ENCODE measurements around the gene PRR3. TPM values are rescaled to one million over a fixed set of nuclear protein-coding genes. Genes with fewer than 3 reads are reported as not detected.
"Not testable (repeated sequence)": the region's sequence is repeated elsewhere in the genome, so short reads cannot be mapped to it uniquely, and the experiment has no call there.

PRR3 gene
- polyA plus RNA-seq, 3 donors from 2014 or later = 1.0 to 9.0 (median 3.6) TPM

GRCh38 chr6:30518505-30519145, 38.5 kb upstream of the PRR3 start:
- Mint-ChIP-seq H3K27me3 (ENCODE audit: low read depth in 3 of 3) (peaks cover 8 to 19% (median 10%) of the 10 kb centered on the region in 3 donors), H3K9me3 (peaks cover 0 to 16% (median 9%) of the 10 kb centered on the region in 6 donors), H3K27ac (peak overlapping the region; percentile 54 to 90 (median 82)), H3K4me1 (peaks cover 37 to 43% of the 10 kb centered on the region in 2 donors), H3K36me3 (peaks cover 0 to 24% (median 14%) of the 10 kb centered on the region in 3 donors), H3K4me3 (peak overlapping the region; percentile 12 to 61 (median 51))
- peak in 2 of 3 donors; percentile 29 to 41 for DNase-seq

GRCh38 chr6:30520522-30520921, 36.6 kb upstream of the PRR3 start:
- Mint-ChIP-seq H3K27me3 (ENCODE audit: low read depth in 3 of 3) (peaks cover 8 to 16% (median 8%) of the 10 kb centered on the region in 3 donors), H3K36me3 (peaks cover 0 to 21% (median 14%) of the 10 kb centered on the region in 3 donors), H3K27ac (no peak overlapping the region), H3K4me3 (no peak overlapping the region), H3K4me1 (peaks cover 27 to 29% of the 10 kb centered on the region in 2 donors), H3K9me3 (peaks cover 0 to 16% (median 9%) of the 10 kb centered on the region in 6 donors)
- no peak for DNase-seq

GRCh38 chr6:30521082-30521481, 36.0 kb upstream of the PRR3 start:
- not testable (repeated sequence) for H3K27ac Mint-ChIP-seq, DNase-seq, H3K4me3 Mint-ChIP-seq
- Mint-ChIP-seq H3K4me1 (peaks cover 21 to 24% of the 10 kb centered on the region in 2 donors), H3K36me3 (peaks cover 0 to 21% (median 14%) of the 10 kb centered on the region in 3 donors), H3K9me3 (peaks cover 0 to 16% (median 9%) of the 10 kb centered on the region in 6 donors), H3K27me3 (ENCODE audit: low read depth in 3 of 3) (peaks cover 5 to 11% (median 5%) of the 10 kb centered on the region in 3 donors)

- not testable (repeated sequence) for DNase-seq; H3K4me3 Mint-ChIP-seq; H3K27ac Mint-ChIP-seq; H3K27me3 Mint-ChIP-seq (ENCODE audit: low read depth in 3 of 3)
- peaks cover 0 to 21% (median 14%) of the 10 kb centered on the region in 3 donors for H3K36me3 Mint-ChIP-seq
- H3K4me1 Mint-ChIP-seq = peaks cover 13 to 18% of the 10 kb centered on the region in 2 donors
- peaks cover 0 to 16% (median 9%) of the 10 kb centered on the region in 6 donors for H3K9me3 Mint-ChIP-seq
Measured at GRCh38 chr6:30521952-30522351, 35.1 kb upstream of the PRR3 start.

- DNase-seq; H3K4me3 Mint-ChIP-seq; H3K27me3 Mint-ChIP-seq (ENCODE audit: low read depth in 3 of 3); H3K9me3 Mint-ChIP-seq; H3K36me3 Mint-ChIP-seq; H3K27ac Mint-ChIP-seq: not testable (repeated sequence)
- peaks cover 18 to 21% of the 10 kb centered on the region in 2 donors for H3K4me1 Mint-ChIP-seq
Measured at GRCh38 chr6:30526444-30526843, 30.7 kb upstream of the PRR3 start.

GRCh38 chr6:30529349-30529875, 27.7 kb upstream of the PRR3 start:
- H3K9me3 Mint-ChIP-seq; DNase-seq; H3K36me3 Mint-ChIP-seq; H3K27me3 Mint-ChIP-seq (ENCODE audit: low read depth in 3 of 3): not testable (repeated sequence)
- Mint-ChIP-seq H3K4me3 (peak overlapping the region in 1 of 5 donors; percentile 5), H3K27ac (peak overlapping the region in 5 of 6 donors; percentile 1 to 76 (median 54)), H3K4me1 (peaks cover 33 to 34% of the 10 kb centered on the region in 2 donors)

- Mint-ChIP-seq H3K27ac (peak overlapping the region in 5 of 6 donors; percentile 1 to 76 (median 54)), H3K9me3 (no peaks in the 10 kb centered on the region), H3K27me3 (ENCODE audit: low read depth in 3 of 3) (peaks cover 0 to 7% (median 2%) of the 10 kb centered on the region in 3 donors), H3K4me3 (no peak overlapping the region), H3K36me3 (no peaks in the 10 kb centered on the region), H3K4me1 (peaks cover 33 to 34% of the 10 kb centered on the region in 2 donors)
- DNase-seq = no peak
Measured at GRCh38 chr6:30530014-30530413, 27.1 kb upstream of the PRR3 start.

GRCh38 chr6:30533460-30534294, 23.4 kb upstream of the PRR3 start:
- Mint-ChIP-seq H3K27me3 (ENCODE audit: low read depth in 3 of 3) (peaks cover 0 to 7% (median 0%) of the 10 kb centered on the region in 3 donors), H3K9me3 (no peaks in the 10 kb centered on the region), H3K27ac (peak overlapping the region; percentile 12 to 89 (median 74)), H3K36me3 (no peaks in the 10 kb centered on the region), H3K4me3 (peak overlapping the region; percentile 72 to 97 (median 91)), H3K4me1 (peaks cover 26 to 28% of the 10 kb centered on the region in 2 donors)
- DNase-seq = peak in 1 of 3 donors; percentile 45

GRCh38 chr6:30537931-30538330, 19.2 kb upstream of the PRR3 start:
- no peak for DNase-seq
- Mint-ChIP-seq H3K4me3 (no peak overlapping the region), H3K9me3 (no peaks in the 10 kb centered on the region), H3K36me3 (no peaks in the 10 kb centered on the region), H3K27ac (no peak overlapping the region), H3K27me3 (ENCODE audit: low read depth in 3 of 3) (peaks cover 0 to 6% (median 4%) of the 10 kb centered on the region in 3 donors), H3K4me1 (peaks cover 21 to 24% of the 10 kb centered on the region in 2 donors)

GRCh38 chr6:30541515-30542403, 15.3 kb upstream of the PRR3 start:
- Mint-ChIP-seq H3K27ac (peak overlapping the region; percentile 84 to 92 (median 88)), H3K4me3 (peak overlapping the region; percentile 77 to 90 (median 83)), H3K4me1 (peaks cover 34 to 37% of the 10 kb centered on the region in 2 donors), H3K9me3 (no peaks in the 10 kb centered on the region), H3K27me3 (ENCODE audit: low read depth in 3 of 3) (peaks cover under 1 to 6% (median 4%) of the 10 kb centered on the region in 3 donors), H3K36me3 (peaks cover 0 to 13% (median 7%) of the 10 kb centered on the region in 3 donors)
- DNase-seq = peak; percentile 72 to 80 (median 80)

GRCh38 chr6:30542404-30542725, 14.7 kb upstream of the PRR3 start:
- H3K27ac Mint-ChIP-seq = peak overlapping the region; percentile 84 to 92 (median 88)
- peaks cover 3 to 7% (median 4%) of the 10 kb centered on the region in 3 donors for H3K27me3 Mint-ChIP-seq (ENCODE audit: low read depth in 3 of 3)
- H3K36me3 Mint-ChIP-seq = peaks cover 0 to 15% (median 7%) of the 10 kb centered on the region in 3 donors
- H3K9me3 Mint-ChIP-seq = no peaks in the 10 kb centered on the region
- DNase-seq = peak in 2 of 3 donors; percentile 36 to 44
- H3K4me3 Mint-ChIP-seq = peak overlapping the region; percentile 77 to 90 (median 83)
- H3K4me1 Mint-ChIP-seq = peaks cover 34 to 37% of the 10 kb centered on the region in 2 donors

- peaks cover 34 to 37% of the 10 kb centered on the region in 2 donors for H3K4me1 Mint-ChIP-seq
- DNase-seq = no peak
- peaks cover 0 to 15% (median 7%) of the 10 kb centered on the region in 3 donors for H3K36me3 Mint-ChIP-seq
- no peaks in the 10 kb centered on the region for H3K9me3 Mint-ChIP-seq
- H3K27ac Mint-ChIP-seq = peak overlapping the region; percentile 84 to 92 (median 88)
- peak overlapping the region; percentile 77 to 90 (median 83) for H3K4me3 Mint-ChIP-seq
- peaks cover 3 to 7% (median 4%) of the 10 kb centered on the region in 3 donors for H3K27me3 Mint-ChIP-seq (ENCODE audit: low read depth in 3 of 3)
Measured at GRCh38 chr6:30542915-30543314, 14.2 kb upstream of the PRR3 start.

- DNase-seq = peak in 2 of 3 donors; percentile 33 to 37
- Mint-ChIP-seq H3K27ac (peak overlapping the region; percentile 56 to 88 (median 64)), H3K4me1 (peaks cover 34 to 37% of the 10 kb centered on the region in 2 donors)
Measured at GRCh38 chr6:30543821-30544220, 13.3 kb upstream of the PRR3 start.

More at GRCh38 chr6:30543821-30544220, 13.3 kb upstream of the PRR3 start:
- Mint-ChIP-seq H3K27me3 (ENCODE audit: low read depth in 3 of 3) (peaks cover 3 to 11% (median 4%) of the 10 kb centered on the region in 3 donors), H3K4me3 (peak overlapping the region in 3 of 5 donors; percentile 18 to 48 (median 19)), H3K36me3 (peaks cover 7 to 23% (median 13%) of the 10 kb centered on the region in 3 donors), H3K9me3 (no peaks in the 10 kb centered on the region)
